Measurements from ENCODE around the gene ST3GAL6.

Gene ST3GAL6

GRCh38 chr3:98739266-98739665 is 23.9 kb upstream of the ST3GAL6 start:
- no peak for DNase-seq (ENCODE audit: low read depth in 1 of 2, low spot score in 1 of 2)

GRCh38 chr3:98740324-98740723 is 22.8 kb upstream of the ST3GAL6 start:
- DNase-seq (ENCODE audit: low read depth in 1 of 2, low spot score in 1 of 2): no peak

GRCh38 chr3:98741121-98741716 is 21.9 kb upstream of the ST3GAL6 start:
- DNase-seq (ENCODE audit: low read depth in 1 of 2, low spot score in 1 of 2): no peak

DNA sequence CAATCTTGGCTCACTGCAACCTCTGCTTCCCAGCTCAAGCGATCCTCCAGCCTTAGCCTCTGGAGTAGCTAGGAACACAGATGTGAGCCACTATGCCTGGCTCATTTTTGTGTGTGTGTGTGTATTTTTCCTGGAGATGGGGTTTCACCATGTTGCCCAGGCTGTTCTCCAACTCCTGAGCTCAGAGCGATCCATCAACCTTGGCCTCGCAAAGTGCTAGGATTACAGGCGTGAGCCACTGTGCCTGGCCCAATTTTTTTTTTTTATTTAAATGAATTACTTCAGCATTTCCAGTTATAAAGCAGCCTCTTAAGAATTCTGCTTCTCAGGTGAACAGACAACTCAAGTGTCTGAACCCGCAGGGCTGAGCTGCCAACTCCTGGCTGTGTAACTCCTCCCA is 20.1 kb upstream of the ST3GAL6 start:
- DNase-seq (ENCODE audit: low read depth in 1 of 2, low spot score in 1 of 2): no peak

GRCh38 chr3:98744283-98744682 is 18.9 kb upstream of the ST3GAL6 start:
- DNase-seq (ENCODE audit: low read depth in 1 of 2, low spot score in 1 of 2): no peak

- no peak for DNase-seq (ENCODE audit: low read depth in 1 of 2, low spot score in 1 of 2)
These were observed 17.4 kb upstream of the ST3GAL6 start for GRCh38 chr3:98745718-98746117.

GRCh38 chr3:98746122-98746521 is 17.0 kb upstream of the ST3GAL6 start:
- no peak for DNase-seq (ENCODE audit: low read depth in 1 of 2, low spot score in 1 of 2)

DNA sequence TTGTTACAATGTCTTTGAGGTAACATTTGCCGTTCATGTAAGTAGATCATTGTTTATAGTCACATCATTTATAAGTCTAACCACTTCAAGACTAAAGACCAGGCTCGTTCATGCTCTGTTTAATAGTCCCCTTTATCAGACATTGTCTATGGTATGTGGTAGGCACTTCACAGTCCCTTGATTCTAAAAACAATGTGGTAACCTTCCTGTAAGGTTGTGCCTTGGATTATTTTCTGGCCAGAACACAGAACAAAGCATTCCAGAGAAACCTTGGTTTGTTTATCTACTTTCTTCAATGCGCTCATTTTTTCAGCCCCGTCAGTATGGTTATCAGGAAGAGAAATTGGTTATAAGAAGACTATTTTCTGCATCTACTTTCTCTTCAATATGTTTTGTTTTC is 16.3 kb upstream of the ST3GAL6 start:
- no peak for DNase-seq (ENCODE audit: low read depth in 1 of 2, low spot score in 1 of 2)

- DNase-seq (ENCODE audit: low read depth in 1 of 2, low spot score in 1 of 2): no peak
These were observed 12.7 kb upstream of the ST3GAL6 start for GRCh38 chr3:98750276-98750919.

- no peak for DNase-seq (ENCODE audit: low read depth in 1 of 2, low spot score in 1 of 2)
These were observed 8.7 kb upstream of the ST3GAL6 start for GRCh38 chr3:98754483-98754882.

- DNase-seq (ENCODE audit: low read depth in 1 of 2, low spot score in 1 of 2): no peak
These were observed 7.5 kb upstream of the ST3GAL6 start for GRCh38 chr3:98755601-98756000.

GRCh38 chr3:98759629-98760028 is 3.5 kb upstream of the ST3GAL6 start:
- no peak for DNase-seq (ENCODE audit: low read depth in 1 of 2, low spot score in 1 of 2)

DNA sequence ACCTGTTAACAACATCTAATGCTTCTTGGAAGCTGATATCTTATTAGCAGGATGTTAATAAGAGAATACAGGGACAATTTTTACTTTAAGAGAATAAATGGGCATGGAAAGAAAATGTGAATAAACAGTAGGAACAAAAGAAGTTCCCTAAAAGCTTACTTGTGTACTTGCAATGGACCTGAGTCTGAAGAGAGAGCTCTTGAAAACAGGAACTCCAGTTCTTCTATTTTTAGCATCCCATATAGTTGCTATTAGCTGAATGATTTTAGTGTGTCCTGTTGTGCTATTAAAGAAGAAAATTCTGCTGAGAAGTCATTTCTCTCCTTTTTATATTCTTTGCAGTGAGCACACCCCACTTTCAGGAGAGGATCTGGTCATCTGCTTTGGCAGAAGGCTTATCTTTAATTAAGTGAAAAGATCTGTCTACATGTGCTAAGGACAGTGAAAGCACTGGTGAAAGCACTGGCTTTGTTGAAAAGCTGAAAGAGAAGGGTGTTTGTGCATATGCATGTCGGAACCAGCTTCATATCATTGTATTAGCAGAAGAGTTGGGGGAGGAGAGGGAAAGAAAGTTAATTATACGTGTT is 1.4 kb upstream of the ST3GAL6 start:
- no peak for DNase-seq (ENCODE audit: low read depth in 1 of 2, low spot score in 1 of 2)

DNA sequence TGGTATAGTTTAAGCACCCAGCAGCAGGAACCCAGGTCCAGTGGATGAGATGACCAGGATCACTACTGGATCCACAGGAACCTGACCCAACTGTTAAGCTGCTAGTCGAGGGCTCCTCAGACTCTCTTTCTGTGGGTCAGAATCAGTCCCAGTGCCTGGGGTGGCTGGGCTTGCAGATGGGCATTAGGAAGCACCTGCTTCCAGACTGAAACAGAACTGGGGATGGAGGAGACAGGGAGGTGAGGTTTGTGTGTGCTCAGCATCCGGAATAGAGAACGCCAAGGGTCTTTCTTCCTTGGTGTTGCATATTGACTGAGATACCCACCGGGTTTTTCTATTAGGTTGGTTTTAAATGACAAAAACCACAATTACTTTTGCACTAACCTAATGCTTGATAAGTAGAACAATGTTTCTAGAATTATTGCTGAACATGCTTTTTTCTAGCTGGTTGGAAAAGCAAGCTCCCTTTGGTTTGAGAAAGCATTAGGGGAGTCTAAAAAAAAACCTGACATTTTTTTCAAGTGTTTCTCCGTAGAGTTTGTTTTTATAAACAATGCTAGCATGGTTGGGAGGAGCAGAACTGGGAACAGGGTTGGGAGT is 779 bp downstream of the ST3GAL6 start:
- DNase-seq (ENCODE audit: low read depth in 1 of 2, low spot score in 1 of 2): no peak

GRCh38 chr3:98764472-98764884 is 1.3 kb downstream of the ST3GAL6 start:
- DNase-seq (ENCODE audit: low read depth in 1 of 2, low spot score in 1 of 2): no peak

DNA sequence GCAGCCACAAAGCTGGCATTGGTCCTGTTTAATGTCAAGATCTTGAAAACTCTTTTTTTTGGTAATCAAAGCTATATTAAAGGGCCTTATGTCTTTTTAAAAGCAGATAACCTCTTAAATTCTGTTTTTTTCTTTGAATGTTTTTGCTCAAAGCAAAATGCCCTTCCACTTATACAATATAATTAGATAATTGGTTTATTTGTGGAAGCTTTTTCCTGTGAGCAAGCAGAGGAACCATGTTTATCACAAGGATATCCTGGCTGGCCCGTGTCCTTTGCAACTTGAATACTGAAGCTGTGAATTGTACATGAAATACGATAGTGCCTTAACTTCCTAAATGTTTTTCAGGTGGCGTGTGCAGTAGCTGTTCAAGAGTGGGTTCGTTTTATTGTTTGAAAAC is 2.6 kb downstream of the ST3GAL6 start:
- DNase-seq (ENCODE audit: low read depth in 1 of 2, low spot score in 1 of 2): no peak

- DNase-seq (ENCODE audit: low read depth in 1 of 2, low spot score in 1 of 2): no peak
These were observed 3.8 kb downstream of the ST3GAL6 start for GRCh38 chr3:98766924-98767323.

GRCh38 chr3:98768961-98769360 is 5.8 kb downstream of the ST3GAL6 start:
- no peak for DNase-seq (ENCODE audit: low read depth in 1 of 2, low spot score in 1 of 2)

GRCh38 chr3:98769448-98769847 is 6.3 kb downstream of the ST3GAL6 start:
- DNase-seq (ENCODE audit: low read depth in 1 of 2, low spot score in 1 of 2): no peak

DNA sequence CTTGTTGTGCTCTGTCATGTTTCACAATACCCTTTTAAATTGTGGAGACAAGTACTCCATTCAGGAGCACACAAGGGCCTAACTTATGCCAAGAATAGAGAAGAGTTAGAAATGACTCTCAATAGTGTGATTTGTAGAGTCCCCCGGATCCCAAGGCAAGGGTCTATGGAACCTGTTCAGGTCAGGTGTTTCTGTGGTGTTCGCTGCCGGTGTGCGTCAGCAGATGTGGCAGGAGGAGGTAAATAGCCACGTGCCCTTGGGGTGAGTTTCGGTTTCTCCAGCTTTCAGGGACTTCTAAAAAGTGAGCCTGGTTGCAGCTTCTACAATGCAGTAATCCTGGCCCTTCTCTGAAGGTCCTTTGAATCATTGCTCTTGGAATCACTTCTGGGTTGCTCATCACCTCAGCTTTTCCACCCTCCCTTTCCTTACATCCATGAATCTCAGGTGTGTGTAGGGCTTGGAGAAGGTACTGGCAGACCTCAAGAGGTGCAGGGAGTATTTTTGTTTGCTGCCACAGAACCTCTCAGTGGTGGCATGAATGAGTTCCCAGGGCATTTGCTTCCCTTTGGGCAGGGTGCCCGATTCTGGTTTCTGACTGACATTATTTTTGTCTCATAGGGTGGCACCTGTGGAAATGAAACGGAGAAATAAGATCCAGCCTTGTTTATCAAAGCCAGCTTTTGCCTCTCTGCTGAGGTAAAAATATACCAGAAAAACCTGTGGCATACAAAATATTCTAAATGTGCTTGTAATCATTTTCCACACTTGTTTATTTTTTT is 7.3 kb downstream of the ST3GAL6 start:
- DNase-seq (ENCODE audit: low read depth in 1 of 2, low spot score in 1 of 2): no peak

DNA sequence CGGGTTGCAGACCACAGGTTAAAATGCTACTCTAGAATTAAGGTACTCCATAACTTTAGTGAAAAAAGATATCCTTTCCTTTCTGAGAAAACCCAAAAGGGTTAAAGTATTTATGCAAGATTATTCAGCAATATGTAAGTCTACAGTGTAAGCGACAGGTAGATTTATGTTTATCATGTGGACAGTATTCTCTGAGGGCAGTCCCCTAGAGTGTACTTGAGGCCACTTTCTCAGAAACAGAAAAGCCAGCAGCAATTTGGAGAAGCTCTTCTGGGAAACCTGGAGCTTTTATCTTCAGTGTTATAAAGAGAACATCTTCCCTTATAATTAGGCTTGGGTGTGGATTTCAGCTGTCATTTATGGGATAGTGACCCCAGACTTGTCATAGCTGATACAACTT is 8.9 kb downstream of the ST3GAL6 start:
- DNase-seq (ENCODE audit: low read depth in 1 of 2, low spot score in 1 of 2): no peak
